ENCODE data around the gene HS2ST1. TPM values are rescaled to one million over a fixed set of nuclear protein-coding genes. Genes with fewer than 3 reads are reported as not detected.

Gene HS2ST1
- total RNA-seq, 1 donor from 2014 or later = 10.0 TPM

DNA sequence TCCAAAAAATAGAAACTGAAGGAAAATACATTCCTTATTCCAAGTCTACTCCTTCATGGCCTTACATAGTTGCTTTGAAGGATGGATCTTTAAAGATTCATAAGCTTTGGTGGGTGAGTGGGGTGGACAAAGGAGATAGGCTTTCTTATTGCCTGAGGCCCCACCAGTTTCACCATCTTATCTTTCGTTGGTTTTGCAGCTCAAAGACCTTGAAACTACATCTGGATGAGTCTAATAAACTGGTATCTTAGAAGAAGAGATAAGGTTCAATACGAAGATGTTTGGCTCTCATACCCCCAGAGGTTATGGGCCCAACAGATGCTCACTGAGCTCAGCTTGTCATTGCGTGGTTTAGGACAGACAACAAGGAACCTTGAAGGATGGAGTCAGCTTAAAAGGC, 201.5 kb downstream of the HS2ST1 start:
- intact Hi-C loops (cut with DNase I) = no loop called here
- ATAC-seq = no peak
- no peak for DNase-seq (ENCODE audit: missing footprints)

- intact Hi-C loops (cut with DNase I) = no loop called here
- DNase-seq (ENCODE audit: missing footprints) = no peak
- ATAC-seq = no peak
Observed at GRCh38 chr1:87117761-87118368, 203.4 kb downstream of the HS2ST1 start.

GRCh38 chr1:87119541-87120140, 205.2 kb downstream of the HS2ST1 start:
- intact Hi-C loops (cut with DNase I) = no loop called here
- no peak for DNase-seq (ENCODE audit: missing footprints)
- no peak for ATAC-seq

- DNase-seq (ENCODE audit: missing footprints) (no peak), ATAC-seq (no peak)
- intact Hi-C loops (cut with DNase I) = no loop called here
Observed at GRCh38 chr1:87120779-87121178, 206.3 kb downstream of the HS2ST1 start.

- DNase-seq (ENCODE audit: missing footprints) (no peak), ATAC-seq (peak; percentile 64)
- intact Hi-C loops (cut with DNase I) = no loop called here
Observed at GRCh38 chr1:87121711-87122163, 207.3 kb downstream of the HS2ST1 start.

GRCh38 chr1:87122243-87122642, 207.8 kb downstream of the HS2ST1 start:
- ATAC-seq = no peak

DNA sequence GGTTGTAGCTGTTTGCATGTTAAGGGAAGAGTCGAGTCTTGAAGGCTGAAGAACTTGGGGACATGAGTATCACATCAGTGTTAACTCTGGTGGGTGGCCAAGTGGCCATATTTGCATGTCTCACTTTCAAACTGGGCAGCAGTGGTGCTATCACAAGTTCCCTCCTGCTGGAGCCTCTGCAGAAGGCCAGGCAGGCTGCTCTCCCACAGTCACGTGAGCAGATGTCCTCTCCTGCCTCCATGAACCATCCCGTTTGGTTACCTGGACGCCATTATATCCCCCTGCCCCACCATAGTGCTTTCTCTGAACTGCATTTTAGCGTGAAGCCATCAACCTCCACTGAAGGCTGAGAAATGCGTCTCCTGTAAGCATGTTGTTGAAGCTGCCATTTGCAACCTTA, 209.2 kb downstream of the HS2ST1 start:
- intact Hi-C loops (cut with DNase I) = no loop called here
- DNase-seq (ENCODE audit: missing footprints) (no peak), ATAC-seq (no peak)

More at GRCh38 chr1:87122243-87122642, 207.8 kb downstream of the HS2ST1 start:
- DNase-seq (ENCODE audit: missing footprints) = no peak
- intact Hi-C loops (cut with DNase I) = no loop called here

- intact Hi-C loops (cut with DNase I) = no loop called here
Observed at GRCh38 chr1:87126886-87127505, 212.6 kb downstream of the HS2ST1 start.

GRCh38 chr1:87127581-87127980, 213.1 kb downstream of the HS2ST1 start:
- intact Hi-C loops (cut with DNase I) = no loop called here
- ATAC-seq (no peak), DNase-seq (ENCODE audit: missing footprints) (no peak)

More at GRCh38 chr1:87126886-87127505, 212.6 kb downstream of the HS2ST1 start:
- ATAC-seq (no peak), DNase-seq (ENCODE audit: missing footprints) (no peak)

DNA sequence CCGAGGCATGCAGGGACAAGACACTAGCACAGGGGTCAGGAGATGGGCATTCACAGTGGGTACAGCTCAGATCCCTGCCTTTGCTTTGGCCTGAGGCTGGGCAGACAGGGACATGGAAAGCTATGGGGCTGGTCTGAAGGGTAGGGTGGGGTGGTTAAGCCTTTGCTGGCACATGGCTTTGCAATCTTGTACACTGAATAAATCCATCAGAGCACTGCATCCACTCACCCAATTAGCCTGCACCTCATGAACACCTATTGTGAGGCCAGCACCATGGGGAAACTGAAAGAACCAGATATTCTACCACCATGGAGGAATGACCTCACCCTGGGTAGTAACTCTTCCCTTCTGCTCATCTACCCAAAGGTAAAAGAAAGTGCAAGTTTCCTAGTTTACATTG, 214.6 kb downstream of the HS2ST1 start:
- ATAC-seq (no peak), DNase-seq (ENCODE audit: missing footprints) (no peak)
- intact Hi-C loops (cut with DNase I) = no loop called here

- intact Hi-C loops (cut with DNase I) = loop anchor here (5.0 to 10.0 kb wide), 2 partner anchors 198 to 1165 kb away; partner anchors contain the start of gene LMO4
- no peak for DNase-seq (ENCODE audit: missing footprints)
- peak; percentile 71 for ATAC-seq
Observed at GRCh38 chr1:87129606-87130005, 215.2 kb downstream of the HS2ST1 start.

DNA sequence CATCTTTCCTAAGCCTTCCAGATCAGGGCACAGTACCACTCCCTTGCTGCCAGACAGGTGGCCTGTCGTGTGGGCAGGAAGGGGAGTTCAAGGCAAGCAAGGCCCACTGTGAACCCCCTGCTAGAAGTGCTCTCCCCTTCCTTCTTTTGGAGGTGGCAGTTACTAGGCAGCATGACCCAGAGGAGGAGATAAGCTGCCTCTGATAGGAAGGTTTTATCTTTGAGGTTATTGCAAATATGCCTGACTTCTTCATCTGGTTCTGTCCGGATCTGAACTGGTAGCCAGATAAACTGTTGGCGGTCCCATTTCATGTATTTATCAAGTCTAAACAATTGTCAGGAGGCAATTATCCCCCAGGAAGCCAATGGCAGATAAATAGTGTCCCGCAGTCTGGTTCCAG, 216.0 kb downstream of the HS2ST1 start:
- ATAC-seq (no peak), DNase-seq (ENCODE audit: missing footprints) (no peak)
- intact Hi-C loops (cut with DNase I) = loop anchor here (5.0 to 10.0 kb wide), 2 partner anchors 197 to 1164 kb away; partner anchors contain the start of gene LMO4

GRCh38 chr1:87131809-87132283, 217.4 kb downstream of the HS2ST1 start:
- DNase-seq (ENCODE audit: missing footprints) (peak; percentile 88), ATAC-seq (peak; percentile 90)
- intact Hi-C loops (cut with DNase I) = loop anchor here (5.0 to 10.0 kb wide), 2 partner anchors 195 to 1163 kb away; partner anchors contain the start of gene LMO4

DNA sequence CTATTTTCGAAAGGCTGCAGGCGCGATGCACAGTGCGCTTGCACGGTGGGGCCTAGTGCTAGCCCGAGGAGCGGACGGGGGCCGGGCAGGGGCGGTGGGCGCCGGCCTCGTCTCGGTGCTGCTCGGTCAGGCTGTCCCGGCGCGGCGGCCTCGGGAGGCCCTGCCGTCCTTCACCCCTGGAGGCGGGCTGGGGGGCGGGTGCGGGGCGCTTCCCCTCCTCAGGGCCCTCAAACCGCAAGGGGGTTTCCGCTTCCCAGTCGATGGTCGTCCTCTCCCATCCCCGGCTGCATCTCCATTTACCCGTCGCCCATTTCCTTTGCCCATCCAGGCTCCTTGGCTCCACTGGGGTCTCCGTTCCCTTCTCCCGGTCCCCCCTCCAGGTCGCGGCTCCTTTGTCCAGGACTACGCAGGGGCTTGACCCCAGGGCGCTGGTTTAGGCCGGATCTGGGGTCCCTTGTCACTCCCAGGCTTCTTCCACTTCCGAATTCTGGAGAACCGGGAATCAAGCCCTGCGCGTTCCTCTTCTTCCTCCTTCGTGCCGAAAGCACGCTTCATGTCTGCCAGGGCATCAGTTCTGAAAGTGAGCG, 217.9 kb downstream of the HS2ST1 start:
- intact Hi-C loops (cut with DNase I) = loop anchor here (5.0 to 10.0 kb wide), 2 partner anchors 195 to 1162 kb away; partner anchors contain the start of gene LMO4
- no peak for DNase-seq (ENCODE audit: missing footprints)
- peak; percentile 12 for ATAC-seq

DNA sequence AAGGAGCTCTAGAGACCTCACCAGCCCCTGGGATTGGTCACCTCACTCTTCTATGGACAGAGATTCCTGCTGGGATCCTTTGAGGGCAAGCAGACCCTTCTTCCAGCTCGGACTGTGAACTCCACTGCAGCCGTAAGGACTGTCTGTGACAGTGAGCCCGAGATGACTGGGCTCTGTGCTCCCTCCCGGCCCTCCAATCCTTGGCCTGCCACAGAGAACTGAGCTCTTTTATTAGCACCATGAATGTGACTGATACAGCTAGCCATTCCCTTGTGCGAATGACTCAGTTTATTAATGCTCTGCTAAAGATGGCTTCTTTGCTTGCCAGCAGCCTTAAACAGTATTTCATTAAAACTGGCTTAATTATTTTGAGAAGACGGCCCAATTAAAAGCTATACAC, 219.6 kb downstream of the HS2ST1 start:
- no peak for ATAC-seq
- DNase-seq (ENCODE audit: missing footprints) = no peak
- intact Hi-C loops (cut with DNase I) = loop anchor here (5.0 to 10.0 kb wide), 2 partner anchors 193 to 1161 kb away; partner anchors contain the start of gene LMO4

- DNase-seq (ENCODE audit: missing footprints) (no peak), ATAC-seq (no peak)
- intact Hi-C loops (cut with DNase I) = loop anchor here (5.0 to 10.0 kb wide), 2 partner anchors 193 to 1160 kb away; partner anchors contain the start of gene LMO4
Observed at GRCh38 chr1:87134625-87135328, 220.3 kb downstream of the HS2ST1 start.

DNA sequence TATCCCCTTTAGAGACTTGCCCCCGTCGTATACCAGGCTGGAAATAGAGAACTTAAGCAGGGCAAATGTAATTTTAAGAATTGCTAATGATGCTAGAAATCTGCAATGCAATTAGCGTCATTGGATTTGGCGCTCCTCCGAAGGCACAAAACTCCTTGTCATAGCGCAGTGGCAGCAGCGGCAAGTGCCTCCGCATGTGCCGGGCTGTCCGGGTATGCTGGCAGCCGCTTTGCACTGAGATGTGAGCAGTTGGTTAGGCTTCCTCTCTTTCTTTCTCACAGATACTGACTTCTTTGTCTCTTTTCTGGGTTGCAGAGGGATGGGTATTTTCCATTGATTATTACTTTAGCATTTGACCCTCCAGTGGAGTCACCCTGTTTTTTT, 220.9 kb downstream of the HS2ST1 start:
- no peak for ATAC-seq
- intact Hi-C loops (cut with DNase I) = loop anchor here (10.0 kb wide), 1 partner anchor 1159 kb away; no protein-coding TSS in a partner anchor
- DNase-seq (ENCODE audit: missing footprints) = no peak

DNA sequence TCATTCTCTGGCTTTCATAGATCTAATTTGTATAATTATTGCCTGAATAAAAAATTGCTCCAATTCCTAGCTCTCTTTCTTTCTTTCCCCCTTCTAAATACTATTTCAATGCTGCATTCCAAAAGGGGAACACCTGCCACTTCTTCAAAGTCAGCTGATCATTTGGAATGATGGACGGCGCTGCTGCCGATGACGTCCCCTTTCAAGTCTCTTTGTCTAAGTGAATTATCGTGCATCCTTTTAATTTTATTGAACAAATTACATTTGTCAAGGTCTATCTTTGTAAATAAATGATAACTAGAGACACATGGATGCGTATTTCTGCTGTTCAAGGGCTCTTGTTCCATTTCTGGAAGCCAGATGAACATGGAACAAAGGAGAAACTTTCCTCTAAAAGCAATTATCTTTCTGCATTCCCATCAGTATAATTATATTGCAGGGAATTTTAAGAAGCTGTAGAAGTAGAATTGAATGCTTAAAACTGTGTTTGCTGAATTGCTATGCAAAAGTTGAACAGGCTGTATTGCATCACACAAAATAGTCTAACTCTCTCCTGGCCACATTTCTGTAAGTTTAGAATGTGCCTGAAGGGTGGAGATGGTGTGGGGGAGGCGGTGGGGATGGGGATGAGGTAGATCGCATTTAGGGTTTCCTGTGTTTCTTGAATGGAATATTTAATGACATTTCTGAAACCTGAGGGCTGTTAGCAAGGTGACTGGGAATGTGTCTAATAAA, 222.3 kb downstream of the HS2ST1 start:
- DNase-seq (ENCODE audit: missing footprints) (no peak), ATAC-seq (no peak)
- intact Hi-C loops (cut with DNase I) = loop anchor here (10.0 kb wide), 1 partner anchor 1158 kb away; no protein-coding TSS in a partner anchor

Data from Right ventricle myocardium inferior (tissue), 1 donor.